ENCODE measurements around the gene CELF2.

Gene CELF2

DNA sequence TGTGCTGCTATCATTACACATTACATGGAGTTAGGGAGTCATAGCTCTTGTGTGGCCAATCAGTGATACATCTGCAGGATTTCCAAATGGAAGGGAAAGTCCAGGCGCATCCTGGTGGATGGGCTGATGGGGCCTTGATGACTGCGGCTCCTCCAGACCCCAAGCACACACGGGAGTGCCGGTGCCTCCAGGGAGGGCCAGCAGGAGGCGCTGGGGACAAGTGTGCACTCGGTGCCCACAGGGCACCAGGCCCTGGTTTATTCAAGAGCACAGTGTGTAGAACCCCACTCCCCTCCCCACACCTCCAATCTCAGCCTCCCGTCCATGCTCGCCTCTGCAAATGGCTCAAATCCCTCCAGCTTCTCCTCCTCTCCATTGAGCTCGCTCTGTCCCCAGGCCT, 349.8 kb downstream of the CELF2 start:
- DNase-seq: no peak

GRCh38 chr10:11373717-11374171, 356.1 kb downstream of the CELF2 start:
- peak in 2 of 3 experiments; percentile 6 to 25 for DNase-seq

DNA sequence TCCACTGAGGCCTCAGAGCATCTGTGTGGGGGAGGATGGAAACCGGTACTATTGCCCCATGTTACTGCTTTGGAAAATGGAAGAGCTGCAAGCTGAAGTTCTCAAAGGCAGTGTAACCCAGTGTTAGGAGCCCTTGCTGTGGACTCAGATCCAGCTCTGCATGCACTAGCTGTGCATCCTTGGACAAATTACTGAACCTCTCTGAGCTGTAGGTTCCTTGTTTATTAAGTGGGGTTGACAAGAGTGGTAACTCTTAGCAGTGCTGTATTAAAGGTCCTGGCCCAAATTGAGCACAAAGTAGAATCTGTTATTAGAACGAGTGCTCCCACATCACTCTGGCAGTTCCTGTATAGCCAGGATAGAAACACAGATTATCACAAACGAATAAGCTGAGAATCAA, 359.6 kb downstream of the CELF2 start:
- no peak for DNase-seq

DNA sequence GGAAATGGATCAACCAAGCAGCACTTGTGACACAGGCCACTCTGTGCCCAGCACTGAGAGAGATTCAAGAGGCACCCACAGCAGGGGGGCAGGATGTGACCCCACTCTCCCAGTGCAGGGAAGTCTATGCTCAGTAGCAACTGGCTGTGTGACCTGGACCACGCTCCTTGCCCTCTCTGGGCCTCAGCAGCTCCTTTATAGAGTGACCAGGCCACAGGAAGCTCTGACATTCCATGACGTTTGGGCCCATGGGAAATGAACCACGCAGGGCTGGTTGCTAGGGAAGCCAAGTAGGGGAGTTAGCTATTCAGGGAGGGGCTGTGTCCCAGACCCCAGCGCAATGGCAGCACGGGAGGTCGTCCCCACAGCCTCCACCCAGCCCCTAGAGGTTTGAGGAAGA, 361.2 kb downstream of the CELF2 start:
- no peak for DNase-seq

- DNase-seq: peak in 1 of 3 experiments; percentile 9
Observed at GRCh38 chr10:11379771-11380170, 362.1 kb downstream of the CELF2 start.

DNA sequence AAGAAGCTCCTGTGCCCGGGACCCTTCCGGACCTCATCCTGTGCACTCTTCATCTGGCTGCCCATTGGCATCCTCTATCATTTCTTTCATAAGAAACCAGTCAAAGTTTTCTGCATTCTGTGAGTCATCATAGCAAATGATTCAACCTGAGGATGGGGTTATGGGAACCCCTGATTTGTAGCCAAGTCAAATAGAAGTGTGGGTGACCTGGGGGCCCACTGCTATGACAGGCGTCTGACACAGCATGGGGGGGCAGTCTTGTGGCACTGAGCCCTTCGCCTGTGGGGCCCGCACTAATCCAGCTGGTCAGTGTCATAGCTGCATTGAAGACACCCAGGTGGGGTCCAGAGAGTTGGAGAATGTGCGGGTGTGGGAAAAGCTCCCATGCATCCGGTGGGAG, 363.4 kb downstream of the CELF2 start:
- no peak for DNase-seq

DNA sequence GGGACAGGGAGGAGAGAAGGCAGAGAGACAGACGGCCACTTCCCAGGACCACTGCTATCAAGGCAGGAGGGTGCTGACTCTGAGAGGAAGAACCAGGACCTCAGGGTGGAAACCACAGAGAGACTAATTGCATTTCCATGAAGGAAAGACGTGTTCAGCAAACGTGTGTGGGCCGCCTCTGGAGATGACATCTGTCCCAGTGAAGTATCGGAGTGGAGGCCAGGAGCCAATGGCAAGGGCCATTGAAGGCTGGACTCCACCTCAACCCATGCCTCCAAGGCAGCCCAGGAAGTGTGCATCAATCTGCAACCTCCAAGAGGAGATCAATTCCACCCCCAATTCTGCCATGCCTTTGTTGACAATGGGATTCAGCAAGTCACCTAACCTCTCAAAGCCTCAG, 363.8 kb downstream of the CELF2 start:
- no peak for DNase-seq

DNA sequence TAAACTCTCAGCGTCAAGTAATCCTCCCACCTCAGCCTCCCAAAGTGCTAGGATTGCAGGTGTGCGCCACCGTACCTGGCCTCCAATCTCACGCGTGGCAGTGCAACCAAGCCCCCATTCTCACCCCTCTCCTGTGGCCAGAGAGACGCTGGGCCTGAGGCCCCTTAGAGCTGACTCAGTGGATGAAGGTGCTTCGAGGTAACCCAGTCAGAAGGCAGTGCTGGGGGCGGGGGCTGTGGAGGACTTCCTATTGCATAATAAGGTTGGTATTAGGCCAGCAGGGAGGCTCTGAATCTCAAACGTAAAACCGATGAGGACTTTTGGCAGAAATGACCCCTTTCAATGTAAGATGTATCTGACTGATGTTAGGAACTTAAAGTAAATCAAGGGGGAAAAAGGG, 364.5 kb downstream of the CELF2 start:
- DNase-seq: no peak

GRCh38 chr10:11386044-11386443, 368.4 kb downstream of the CELF2 start:
- DNase-seq: no peak

Data from NCI-H1417 (cell line).